ENCODE results near the gene CADM4. TPM values are rescaled to one million over a fixed set of nuclear protein-coding genes. Genes with fewer than 3 reads are reported as not detected.

Gene CADM4
- total RNA-seq, 6 experiments from 2014 or later, result 2.2 to 4.7 (median 3.7) TPM

- no peak for TF ChIP-seq CTCF (IDR thresholded peaks at IDR 0.05)
- TF ChIP-seq POLR2A (IDR thresholded peaks at IDR 0.05), result no peak
- no peak for ATAC-seq
- peaks cover 0 to 12% (median 4%) of the 10 kb centered on the region in 4 donors for H3K4me1 ChIP-seq
- peaks cover 0 to 4% (median 0%) of the 10 kb centered on the region in 4 donors for H3K36me3 ChIP-seq
- WGBS (ENCODE audit: insufficient coverage, low coverage, low lambda C conversion rate, missing lambda C conversion rate), result 81% methylated on average over 2 of the region's 2 CpGs
- H3K27me3 ChIP-seq, result no peaks in the 10 kb centered on the region
- no peaks in the 10 kb centered on the region for H3K9me3 ChIP-seq
- H3K4me3 ChIP-seq, result no peak overlapping the region
- H3K27ac ChIP-seq, result no peak overlapping the region
- no peak for DNase-seq
- intact Hi-C loops (cut with DNase I), result no loop called here
Observed at GRCh38 chr19:43586346-43586745, 53.3 kb downstream of the CADM4 start.

GRCh38 chr19:43584484-43584883 lies 55.2 kb downstream of the CADM4 start:
- intact Hi-C loops (cut with DNase I), result no loop called here
- peak; percentile 54 to 88 (median 74) for ATAC-seq

GRCh38 chr19:43582495-43582894 lies 57.2 kb downstream of the CADM4 start:
- Histone ChIP-seq H3K4me3 (no peak overlapping the region), H3K27me3 (no peaks in the 10 kb centered on the region), H3K27ac (no peak overlapping the region), H3K9me3 (no peaks in the 10 kb centered on the region), H3K36me3 (no peaks in the 10 kb centered on the region), H3K4me1 (peaks cover 0 to 12% (median 4%) of the 10 kb centered on the region in 4 donors)
- intact Hi-C loops (cut with DNase I), result no loop called here
- 67% methylated on average over 1 of the region's 2 CpGs for WGBS (ENCODE audit: insufficient coverage, low coverage, low lambda C conversion rate, missing lambda C conversion rate)
- ATAC-seq (no peak), DNase-seq (no peak)
- TF ChIP-seq POLR2A (IDR thresholded peaks at IDR 0.05), result no peak
- no peak for TF ChIP-seq CTCF (IDR thresholded peaks at IDR 0.05)

More at GRCh38 chr19:43584484-43584883, 55.2 kb downstream of the CADM4 start:
- peaks cover 0 to 12% (median 4%) of the 10 kb centered on the region in 4 donors for H3K4me1 ChIP-seq
- H3K9me3 ChIP-seq, result no peaks in the 10 kb centered on the region
- no peak overlapping the region for H3K4me3 ChIP-seq
- 33% methylated on average over 1 of the region's 1 CpG for WGBS (ENCODE audit: insufficient coverage, low coverage, low lambda C conversion rate, missing lambda C conversion rate)
- DNase-seq, result peak in 1 of 3 donors; percentile 56
- TF ChIP-seq CTCF (IDR thresholded peaks at IDR 0.05) (no peak), POLR2A (IDR thresholded peaks at IDR 0.05) (no peak)
- peak overlapping the region in 1 of 3 donors; percentile 40 for H3K27ac ChIP-seq
- H3K27me3 ChIP-seq, result no peaks in the 10 kb centered on the region
- H3K36me3 ChIP-seq, result no peaks in the 10 kb centered on the region

GRCh38 chr19:43581467-43581866 lies 58.2 kb downstream of the CADM4 start:
- TF ChIP-seq POLR2A (IDR thresholded peaks at IDR 0.05) (no peak), CTCF (IDR thresholded peaks at IDR 0.05) (no peak)
- H3K4me3 ChIP-seq, result no peak overlapping the region
- no peaks in the 10 kb centered on the region for H3K9me3 ChIP-seq
- DNase-seq, result no peak
- H3K36me3 ChIP-seq, result no peaks in the 10 kb centered on the region
- intact Hi-C loops (cut with DNase I), result no loop called here
- no peak overlapping the region for H3K27ac ChIP-seq
- 49% methylated on average over 6 of the region's 7 CpGs for WGBS (ENCODE audit: insufficient coverage, low coverage, low lambda C conversion rate, missing lambda C conversion rate)
- no peaks in the 10 kb centered on the region for H3K27me3 ChIP-seq
- peaks cover 0 to 12% (median 4%) of the 10 kb centered on the region in 4 donors for H3K4me1 ChIP-seq
- no peak for ATAC-seq

GRCh38 chr19:43578787-43579186 lies 60.9 kb downstream of the CADM4 start:
- no peak for TF ChIP-seq CTCF (IDR thresholded peaks at IDR 0.05)
- TF ChIP-seq POLR2A (IDR thresholded peaks at IDR 0.05), result no peak
- 91% methylated on average over 3 of the region's 3 CpGs for WGBS (ENCODE audit: insufficient coverage, low coverage, low lambda C conversion rate, missing lambda C conversion rate)

More at GRCh38 chr19:43578787-43579186, 60.9 kb downstream of the CADM4 start:
- DNase-seq, result no peak
- Histone ChIP-seq H3K27ac (no peak overlapping the region), H3K4me1 (peaks cover 0 to 7% (median 2%) of the 10 kb centered on the region in 4 donors), H3K9me3 (no peaks in the 10 kb centered on the region), H3K36me3 (no peaks in the 10 kb centered on the region), H3K4me3 (no peak overlapping the region), H3K27me3 (no peaks in the 10 kb centered on the region)
- intact Hi-C loops (cut with DNase I), result no loop called here
- ATAC-seq, result no peak

All from right lobe of liver (tissue), 6 donors.